ENCODE measurements around the gene INPP4B.

GRCh38 chr4:142104041-142104440, 742.1 kb downstream of the INPP4B start:
- TF ChIP-seq CEBPB (IDR thresholded peaks at IDR 0.05; ENCODE audit: low read depth, low read length) (no peak), BHLHE40 (IDR thresholded peaks at IDR 0.05; ENCODE audit: low read depth, low read length) (no peak), MXI1 (IDR thresholded peaks at IDR 0.05; ENCODE audit: borderline replicate concordance, low read depth, low read length) (no peak), POLR2A (IDR thresholded peaks at IDR 0.05; ENCODE audit: low read depth, low read length) (no peak), SMC3 (IDR thresholded peaks at IDR 0.05; ENCODE audit: low read depth, low read length) (no peak), RAD21 (IDR thresholded peaks at IDR 0.05; ENCODE audit: low read length) (no peak), CHD1 (IDR thresholded peaks at IDR 0.05; ENCODE audit: low read depth, low read length) (no peak), RFX5 (IDR thresholded peaks at IDR 0.05; ENCODE audit: low read depth, low read length) (no peak), MAFK (IDR thresholded peaks at IDR 0.05; ENCODE audit: low read depth, low read length) (no peak)
- TF ChIP-seq, protein P1, sequence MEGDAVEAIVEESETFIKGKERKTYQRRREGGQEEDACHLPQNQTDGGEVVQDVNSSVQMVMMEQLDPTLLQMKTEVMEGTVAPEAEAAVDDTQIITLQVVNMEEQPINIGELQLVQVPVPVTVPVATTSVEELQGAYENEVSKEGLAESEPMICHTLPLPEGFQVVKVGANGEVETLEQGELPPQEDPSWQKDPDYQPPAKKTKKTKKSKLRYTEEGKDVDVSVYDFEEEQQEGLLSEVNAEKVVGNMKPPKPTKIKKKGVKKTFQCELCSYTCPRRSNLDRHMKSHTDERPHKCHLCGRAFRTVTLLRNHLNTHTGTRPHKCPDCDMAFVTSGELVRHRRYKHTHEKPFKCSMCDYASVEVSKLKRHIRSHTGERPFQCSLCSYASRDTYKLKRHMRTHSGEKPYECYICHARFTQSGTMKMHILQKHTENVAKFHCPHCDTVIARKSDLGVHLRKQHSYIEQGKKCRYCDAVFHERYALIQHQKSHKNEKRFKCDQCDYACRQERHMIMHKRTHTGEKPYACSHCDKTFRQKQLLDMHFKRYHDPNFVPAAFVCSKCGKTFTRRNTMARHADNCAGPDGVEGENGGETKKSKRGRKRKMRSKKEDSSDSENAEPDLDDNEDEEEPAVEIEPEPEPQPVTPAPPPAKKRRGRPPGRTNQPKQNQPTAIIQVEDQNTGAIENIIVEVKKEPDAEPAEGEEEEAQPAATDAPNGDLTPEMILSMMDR (conservative IDR thresholded peaks at IDR 0.05; ENCODE audit: low read depth, low read length) = no peak
